Smooth muscle cell (in vitro differentiated cells): Measurements from ENCODE around the gene IKZF1. TPM values are rescaled to one million over a fixed set of nuclear protein-coding genes. Genes with fewer than 3 reads are reported as not detected.

Experiments used
- DNase-seq: peaks from one replicate; lab custom pipeline; 2025; ENCODE audit not compliant: unreplicated experiment; lab: John Stamatoyannopoulos, UW
- H2AFZ ChIP-seq: fragments of 200-600 bp; sonication (generic); 2 replicates; pipeline ENCODE4 v1.6.0; 2016; ENCODE audit warnings: antibody characterized with exemption, low read depth, mild to moderate bottlenecking
- H3F3A ChIP-seq: fragments of 200-600 bp; sonication (generic); 2 replicates; pipeline ENCODE4 v1.6.0; 2017; ENCODE audit warnings: antibody characterized with exemption, low read depth
- H3K27ac ChIP-seq: fragments of 200-600 bp; sonication (generic); 2 replicates; pipeline ENCODE4 v1.5.1; 2016; ENCODE audit warnings: low read depth, mild to moderate bottlenecking
- H3K27me3 ChIP-seq: fragments of 200-600 bp; sonication (generic); 2 replicates; pipeline ENCODE4 v1.6.1; 2016; ENCODE audit warnings: low read depth, mild to moderate bottlenecking
- H3K36me3 ChIP-seq: fragments of 200-600 bp; sonication (generic); 2 replicates; pipeline ENCODE4 v1.5.1; 2016; ENCODE audit warnings: low read depth
- H3K4me1 ChIP-seq: fragments of 200-600 bp; sonication (generic); 2 replicates; pipeline ENCODE4 v1.5.1; 2016; ENCODE audit warnings: low read depth
- H3K4me2 ChIP-seq: fragments of 200-600 bp; sonication (generic); 2 replicates; pipeline ENCODE4 v1.6.0; 2016; ENCODE audit warnings: mild to moderate bottlenecking
- H3K4me3 ChIP-seq: fragments of 200-600 bp; sonication (generic); 2 replicates; pipeline ENCODE4 v1.5.1; 2016; ENCODE audit warnings: mild to moderate bottlenecking
- H3K79me2 ChIP-seq: fragments of 200-600 bp; sonication (generic); 2 replicates; pipeline ENCODE4 v1.6.0; 2016; ENCODE audit warnings: low read depth, mild to moderate bottlenecking
- H3K9ac ChIP-seq: fragments of 200-600 bp; sonication (generic); 2 replicates; pipeline ENCODE4 v1.6.0; 2016; ENCODE audit warnings: low read depth
- H3K9me3 ChIP-seq: fragments of 200-600 bp; sonication (generic); replicated peaks from 2 replicates; pipeline ENCODE4 v1.5.1; 2016; ENCODE audit warnings: low read depth
- H4K20me1 ChIP-seq: fragments of 200-600 bp; sonication (generic); 2 replicates; pipeline ENCODE4 v1.6.0; 2016; ENCODE audit warnings: low read depth
- WGBS: methylation state at CpG from one replicate; pipeline ENCODE4 v1.1.7; 2016; ENCODE audit warnings: low lambda C conversion rate; 5-methylcytosine and 5-hydroxymethylcytosine counted together
- polyA plus RNA-seq: library from polyadenylated mRNA; unstranded; fragments of >200 nt; fragmentation: Nextera tagmentation; extraction: Ambion mirVana; gene quantifications from 2 replicates; pipeline ENCODE4 v1.2.1, GENCODE V29; 2016
- small RNA-seq: library from RNA; depleted of rRNA; stranded (forward); fragments of <200 nt; gene quantifications from one replicate; pipeline ENCODE3, GENCODE V24; 2014
- total RNA-seq: library from RNA; depleted of rRNA; stranded (reverse); fragments of >200 nt; gene quantifications from 2 replicates; pipeline ENCODE4 v1.2.3, GENCODE V29; 2014
- TF ChIP-seq, protein P1 (sequence below): fragments of 200-600 bp; sonication (generic); IDR thresholded peaks from 2 replicates; pipeline ENCODE4 v1.5.1; 2017; ENCODE audit warnings: borderline replicate concordance, mild to moderate bottlenecking, antibody characterized with exemption; ENCODE audit not compliant: insufficient read depth, poor library complexity, severe bottlenecking

Gene IKZF1
- total and polyA plus RNA-seq, 2 experiments from 2014 or later = not detected

DNA sequence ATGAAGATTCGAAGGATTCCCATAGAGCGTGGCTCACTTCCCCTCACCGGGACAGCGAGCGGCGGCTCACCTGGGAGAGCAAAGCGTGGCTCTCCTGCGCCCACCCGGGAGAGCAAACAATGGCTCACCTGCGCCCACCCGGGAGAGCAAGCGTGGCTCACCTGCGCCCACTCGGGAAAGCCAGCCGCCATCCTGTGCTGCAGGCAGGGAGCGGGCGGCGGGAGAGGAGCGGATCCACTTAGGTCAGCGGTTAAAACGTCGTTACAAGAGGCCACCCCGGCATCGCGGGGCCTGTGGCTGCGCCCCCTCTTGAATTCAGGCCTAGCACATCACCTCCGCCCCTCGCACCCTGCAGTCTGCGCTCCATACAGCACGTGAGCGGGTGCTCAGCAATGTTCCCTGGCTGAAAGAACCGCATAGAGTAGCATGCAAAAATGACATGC, 146.1 kb downstream of the IKZF1 start:
- 62% methylated on average over 32 of the region's 32 CpGs for WGBS
- H3K9me3 ChIP-seq = no peaks in the 10 kb centered on the region
- no peak overlapping the region for H3K27ac ChIP-seq
- peaks cover 11% of the 10 kb centered on the region for H3K4me1 ChIP-seq
- peaks cover 9% of the 10 kb centered on the region for H3F3A ChIP-seq
- TF ChIP-seq, protein P1, sequence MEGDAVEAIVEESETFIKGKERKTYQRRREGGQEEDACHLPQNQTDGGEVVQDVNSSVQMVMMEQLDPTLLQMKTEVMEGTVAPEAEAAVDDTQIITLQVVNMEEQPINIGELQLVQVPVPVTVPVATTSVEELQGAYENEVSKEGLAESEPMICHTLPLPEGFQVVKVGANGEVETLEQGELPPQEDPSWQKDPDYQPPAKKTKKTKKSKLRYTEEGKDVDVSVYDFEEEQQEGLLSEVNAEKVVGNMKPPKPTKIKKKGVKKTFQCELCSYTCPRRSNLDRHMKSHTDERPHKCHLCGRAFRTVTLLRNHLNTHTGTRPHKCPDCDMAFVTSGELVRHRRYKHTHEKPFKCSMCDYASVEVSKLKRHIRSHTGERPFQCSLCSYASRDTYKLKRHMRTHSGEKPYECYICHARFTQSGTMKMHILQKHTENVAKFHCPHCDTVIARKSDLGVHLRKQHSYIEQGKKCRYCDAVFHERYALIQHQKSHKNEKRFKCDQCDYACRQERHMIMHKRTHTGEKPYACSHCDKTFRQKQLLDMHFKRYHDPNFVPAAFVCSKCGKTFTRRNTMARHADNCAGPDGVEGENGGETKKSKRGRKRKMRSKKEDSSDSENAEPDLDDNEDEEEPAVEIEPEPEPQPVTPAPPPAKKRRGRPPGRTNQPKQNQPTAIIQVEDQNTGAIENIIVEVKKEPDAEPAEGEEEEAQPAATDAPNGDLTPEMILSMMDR = no peak
- H2AFZ ChIP-seq = peak overlapping the region; percentile 71
- no peaks in the 10 kb centered on the region for H3K36me3 ChIP-seq
- no peak for DNase-seq
- H4K20me1 ChIP-seq = no peaks in the 10 kb centered on the region
- peak overlapping the region; percentile 93 for H3K4me2 ChIP-seq
- H3K27me3 ChIP-seq = peaks cover 8% of the 10 kb centered on the region
- H3K9ac ChIP-seq = peak overlapping the region; percentile 30
- peak overlapping the region; percentile 68 for H3K4me3 ChIP-seq
- H3K79me2 ChIP-seq = no peaks in the 10 kb centered on the region

Small RNA genes within 50 kb of the gene (small RNA-seq; reads per million reads assigned to genes)
- not detected for gene RNU6-1091P

Other genes with a start within 250 kb of the IKZF1 start
- gene ZPBP, start 211.5 kb upstream of the IKZF1 start, total RNA-seq = not detected in 2 replicates
- gene ZPBP, start 211.5 kb upstream of the IKZF1 start, polyA plus RNA-seq = not detected in 2 replicates
- 10.8 and 23.7 TPM in 2 replicates for gene FIGNL1, start 145.6 kb downstream of the IKZF1 start, total RNA-seq
- 6.3 and 7.4 TPM in 2 replicates for gene FIGNL1, start 145.6 kb downstream of the IKZF1 start, polyA plus RNA-seq